Measurements from ENCODE around the gene BRAF. TPM values are rescaled to one million over a fixed set of nuclear protein-coding genes. Genes with fewer than 3 reads are reported as not detected.
A peak's percentile ranks its signal among the peaks of the same experiment; 100 is the strongest.
"Not testable (repeated sequence)": the region's sequence is repeated elsewhere in the genome, so short reads cannot be mapped to it uniquely, and the experiment has no call there.

The BRAF gene
- total and polyA plus RNA-seq, 8 donors = 24.5 to 35.9 (median 29.6) TPM

DNA sequence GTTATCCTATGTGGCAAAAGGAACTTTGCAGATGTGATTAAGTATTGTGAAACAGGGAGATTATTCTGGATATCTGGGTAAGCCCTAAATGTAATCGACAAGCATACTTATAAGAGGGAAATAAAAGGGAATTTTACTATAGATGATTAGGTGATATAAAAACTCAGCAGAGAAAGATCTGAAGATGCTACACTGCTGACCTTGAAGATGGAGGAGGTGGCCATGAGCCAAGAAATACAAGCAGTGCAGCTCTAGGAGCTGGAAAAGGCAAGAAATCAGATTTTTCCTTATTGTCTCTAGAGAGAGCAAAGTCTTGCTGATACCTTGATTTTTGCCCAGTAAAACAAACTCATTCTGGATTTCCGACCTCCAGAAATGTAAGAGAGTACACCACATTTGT lies 67.7 kb downstream of the BRAF start:
- H3K9me3 ChIP-seq = no peaks in the 10 kb centered on the region
- no peak overlapping the region for H3K4me3 ChIP-seq
- TF ChIP-seq, protein P1, sequence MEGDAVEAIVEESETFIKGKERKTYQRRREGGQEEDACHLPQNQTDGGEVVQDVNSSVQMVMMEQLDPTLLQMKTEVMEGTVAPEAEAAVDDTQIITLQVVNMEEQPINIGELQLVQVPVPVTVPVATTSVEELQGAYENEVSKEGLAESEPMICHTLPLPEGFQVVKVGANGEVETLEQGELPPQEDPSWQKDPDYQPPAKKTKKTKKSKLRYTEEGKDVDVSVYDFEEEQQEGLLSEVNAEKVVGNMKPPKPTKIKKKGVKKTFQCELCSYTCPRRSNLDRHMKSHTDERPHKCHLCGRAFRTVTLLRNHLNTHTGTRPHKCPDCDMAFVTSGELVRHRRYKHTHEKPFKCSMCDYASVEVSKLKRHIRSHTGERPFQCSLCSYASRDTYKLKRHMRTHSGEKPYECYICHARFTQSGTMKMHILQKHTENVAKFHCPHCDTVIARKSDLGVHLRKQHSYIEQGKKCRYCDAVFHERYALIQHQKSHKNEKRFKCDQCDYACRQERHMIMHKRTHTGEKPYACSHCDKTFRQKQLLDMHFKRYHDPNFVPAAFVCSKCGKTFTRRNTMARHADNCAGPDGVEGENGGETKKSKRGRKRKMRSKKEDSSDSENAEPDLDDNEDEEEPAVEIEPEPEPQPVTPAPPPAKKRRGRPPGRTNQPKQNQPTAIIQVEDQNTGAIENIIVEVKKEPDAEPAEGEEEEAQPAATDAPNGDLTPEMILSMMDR (IDR thresholded peaks at IDR 0.05) = no peak
- no peak overlapping the region for H3K27ac ChIP-seq
- ATAC-seq = no peak
- no peaks in the 10 kb centered on the region for H3K27me3 ChIP-seq
- peaks cover 0 to 6% of the 10 kb centered on the region in 2 donors for H3K4me1 ChIP-seq
- intact Hi-C loops (cut with DNase I) = no loop called here
- DNase-seq = peak in 1 of 4 donors; percentile 2
- no peaks in the 10 kb centered on the region for H3K36me3 ChIP-seq

DNA sequence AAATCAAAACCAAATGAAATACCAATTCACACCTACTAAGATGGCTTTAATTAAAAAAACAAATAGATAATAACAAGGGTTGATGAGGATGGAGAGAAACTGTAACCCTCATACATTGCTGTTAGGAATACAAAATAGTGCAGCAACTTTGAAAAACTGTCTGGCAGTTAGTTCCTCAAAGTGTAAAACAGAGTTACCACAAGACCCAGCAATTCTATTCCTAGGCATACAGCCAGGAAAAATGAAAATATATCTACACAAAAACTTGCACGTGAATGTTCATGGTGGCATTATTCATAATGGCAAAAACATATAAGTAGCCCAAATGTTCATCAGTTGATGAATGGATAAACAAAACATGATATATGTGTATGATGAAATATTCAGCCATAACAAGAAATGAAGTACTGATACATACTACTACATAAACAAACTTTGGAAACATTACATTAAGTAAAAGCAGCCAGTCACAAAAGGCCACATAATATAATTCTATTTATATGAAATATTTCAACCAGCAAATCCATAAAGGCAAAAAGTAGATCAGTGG lies 83.5 kb downstream of the BRAF start:
- intact Hi-C loops (cut with DNase I) = no loop called here
- Histone ChIP-seq H3K4me3 (no peak overlapping the region), H3K4me1 (no peaks in the 10 kb centered on the region), H3K36me3 (no peaks in the 10 kb centered on the region), H3K27me3 (no peaks in the 10 kb centered on the region), H3K27ac (no peak overlapping the region), H3K9me3 (no peaks in the 10 kb centered on the region)
- TF ChIP-seq, protein P1 (IDR thresholded peaks at IDR 0.05) = no peak
- no peak for DNase-seq
- ATAC-seq = no peak

DNA sequence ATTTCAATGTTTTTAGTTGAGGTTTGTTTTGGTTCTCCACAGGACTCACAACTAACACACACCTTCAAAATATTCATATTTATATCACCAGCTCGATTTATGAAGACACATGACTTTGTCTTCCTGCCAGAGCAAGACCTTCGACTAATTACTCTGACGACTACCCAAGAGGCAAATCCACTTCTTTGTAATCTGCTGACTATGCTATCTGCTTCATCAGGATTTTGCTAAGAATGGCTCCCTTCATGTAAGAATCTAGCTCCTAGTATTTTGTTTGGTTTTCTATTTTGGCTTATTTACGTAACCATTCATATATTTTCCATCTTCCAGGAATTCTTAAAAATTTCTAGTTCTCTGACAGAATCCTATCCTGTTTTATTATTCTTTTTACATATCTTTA lies 93.0 kb downstream of the BRAF start:
- ATAC-seq (no peak), DNase-seq (no peak)
- TF ChIP-seq, protein P1 (IDR thresholded peaks at IDR 0.05) = no peak
- H3K9me3 ChIP-seq = no peaks in the 10 kb centered on the region
- H3K27ac ChIP-seq = no peak overlapping the region
- H3K4me1 ChIP-seq = no peaks in the 10 kb centered on the region
- intact Hi-C loops (cut with DNase I) = no loop called here
- peaks cover 0 to 27% of the 10 kb centered on the region in 2 donors for H3K36me3 ChIP-seq
- no peaks in the 10 kb centered on the region for H3K27me3 ChIP-seq
- H3K4me3 ChIP-seq = no peak overlapping the region

DNA sequence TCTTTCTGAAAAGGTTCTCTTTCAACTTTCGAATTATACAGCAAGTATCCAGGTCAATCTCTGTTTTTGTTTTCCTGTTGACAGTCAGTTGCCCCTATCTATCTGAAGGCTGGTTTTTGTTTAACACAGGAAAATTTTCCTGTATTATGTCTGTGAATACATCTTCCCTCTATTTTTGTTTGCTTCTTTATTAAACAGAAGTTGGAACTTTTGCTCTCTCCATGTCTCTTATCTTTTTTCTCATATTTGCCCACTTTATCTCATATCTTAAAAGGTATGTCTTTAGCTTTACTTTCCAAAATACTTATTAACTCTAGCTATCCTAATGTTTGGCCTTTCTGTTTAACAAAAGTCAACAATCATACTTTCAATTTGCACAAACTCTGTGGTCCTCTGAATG lies 95.0 kb downstream of the BRAF start:
- H3K36me3 ChIP-seq = peaks cover 0 to 27% of the 10 kb centered on the region in 2 donors
- H3K9me3 ChIP-seq = no peaks in the 10 kb centered on the region
- TF ChIP-seq, protein P1 (IDR thresholded peaks at IDR 0.05) = no peak

DNA sequence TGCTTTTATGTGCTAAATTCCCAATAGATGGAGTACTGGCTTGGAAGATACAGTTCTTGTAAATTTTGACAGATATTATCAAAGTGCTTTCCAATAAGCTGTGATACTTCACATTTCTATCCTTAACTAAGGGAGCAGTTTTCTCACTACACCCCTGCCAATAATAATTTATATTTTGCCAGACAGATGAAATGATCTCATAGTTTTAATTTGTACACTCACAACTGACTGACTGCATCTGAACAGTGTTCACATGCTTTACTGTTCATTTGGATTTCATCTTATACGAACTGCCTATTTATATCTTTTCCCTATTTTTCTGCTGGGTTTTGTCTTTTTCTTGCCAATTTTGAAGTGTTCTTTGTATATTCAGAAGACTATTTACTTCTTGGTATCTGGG lies 96.0 kb downstream of the BRAF start:
- Histone ChIP-seq H3K27ac (no peak overlapping the region), H3K9me3 (no peaks in the 10 kb centered on the region), H3K27me3 (no peaks in the 10 kb centered on the region), H3K4me1 (no peaks in the 10 kb centered on the region), H3K4me3 (no peak overlapping the region), H3K36me3 (peaks cover 0 to 18% of the 10 kb centered on the region in 2 donors)
- no peak for ATAC-seq
- intact Hi-C loops (cut with DNase I) = no loop called here
- DNase-seq = no peak
- TF ChIP-seq, protein P1 (IDR thresholded peaks at IDR 0.05) = no peak

More for the DNA sequence above, 95.0 kb downstream of the BRAF start:
- Histone ChIP-seq H3K4me3 (no peak overlapping the region), H3K27me3 (no peaks in the 10 kb centered on the region), H3K27ac (no peak overlapping the region), H3K4me1 (no peaks in the 10 kb centered on the region)
- intact Hi-C loops (cut with DNase I) = no loop called here
- DNase-seq (no peak), ATAC-seq (no peak)

DNA sequence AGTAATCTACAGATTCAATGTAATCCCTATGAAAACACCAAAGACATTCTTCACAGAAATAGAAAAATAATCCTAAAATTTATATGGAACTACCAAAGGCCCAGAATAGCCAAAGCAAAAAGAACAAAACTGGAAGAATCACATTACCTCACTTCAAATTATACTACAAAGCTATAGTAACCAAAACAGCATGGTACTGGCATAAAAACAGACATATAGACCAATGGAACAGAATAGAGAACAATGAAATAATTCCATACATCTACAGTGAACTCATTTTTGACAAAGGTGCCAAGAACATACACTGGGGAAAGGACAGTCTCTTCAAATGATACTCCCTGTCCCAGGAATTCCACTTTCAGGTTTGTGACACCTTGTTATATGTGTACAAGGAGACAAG lies 107.3 kb downstream of the BRAF start:
- ATAC-seq; intact Hi-C loops (cut with DNase I): not testable (repeated sequence)

More for the DNA sequence above, 107.3 kb downstream of the BRAF start:
- DNase-seq, H3K4me3 ChIP-seq, H3K36me3 ChIP-seq, H3K27me3 ChIP-seq, H3K4me1 ChIP-seq, H3K27ac ChIP-seq: not testable (repeated sequence)
- H3K9me3 ChIP-seq = peaks cover 0 to 10% of the 10 kb centered on the region in 2 donors
